Stomach (tissue), 9 donors: ENCODE data around the gene ENTPD6. TPM values are rescaled to one million over a fixed set of nuclear protein-coding genes. Genes with fewer than 3 reads are reported as not detected.

Experiments used
- DNase-seq, 2 donors: peaks; one replicate each; pipeline versions ENCODE4 v3.0.0 to v3.0.0-alpha.2; 2013 to 2019
- H3K27ac ChIP-seq, 5 donors: fragments of 200-600 bp in 4 of 5; sonication (generic) in 4 of 5; one replicate each; pipeline ENCODE4 v1.5.1; 2013 to 2019; ENCODE audit warnings: mild to moderate bottlenecking in 1 of 5, moderate library complexity in 1 of 5
- H3K27me3 ChIP-seq, 3 donors: fragments of 200-600 bp; sonication (generic); one replicate each; pipeline ENCODE4 v1.5.1; 2017 to 2019; ENCODE audit warnings: mixed run types in 1 of 3
- H3K36me3 ChIP-seq, 4 donors: fragments of 200-600 bp; sonication (generic); 1 replicate in 3 of 4; 2 replicates in 1 of 4; pipeline ENCODE4 v1.5.1; 2016 to 2019
- H3K4me1 ChIP-seq, 4 donors: fragments of 200-600 bp; sonication (generic); one replicate each; pipeline ENCODE4 v1.5.1; 2016 to 2019
- H3K4me3 ChIP-seq, 4 donors: fragments of 200-600 bp; sonication (generic) in 3 of 4; one replicate each; pipeline ENCODE4 v1.5.1; 2016 to 2019; ENCODE audit warnings: mild to moderate bottlenecking in 1 of 4
- H3K9me3 ChIP-seq, 4 donors: fragments of 200-600 bp; sonication (generic); one replicate each; pipeline ENCODE4 v1.5.1; 2016 to 2019
- EP300 ChIP-seq: sonication (generic); formaldehyde crosslinking; IDR thresholded peaks from one replicate; pipeline ENCODE4 v1.6.1; 2017; ENCODE audit warnings: antibody characterized with exemption
- POLR2A ChIP-seq, 4 donors: fragments of 450-650 bp; IDR thresholded peaks; one replicate each; pipeline ENCODE4 v1.6.1; 2016; ENCODE audit warnings: antibody characterized with exemption in 4 of 4, control low read depth in 2 of 4, mild to moderate bottlenecking in 1 of 4, moderate library complexity in 1 of 4
- POLR2AphosphoS5 ChIP-seq, 3 donors: sonication (generic); formaldehyde crosslinking; IDR thresholded peaks; one replicate each; pipeline ENCODE4 v1.6.1; 2016; ENCODE audit warnings: antibody characterized with exemption in 3 of 3
- WGBS, 5 donors: extraction: QIAGEN DNeasy Blood & Tissue Kit in 3 of 5; methylation state at CpG; one replicate each; pipeline versions ENCODE4 v1.1.5 to v1.1.7; 2013 to 2018; 5-methylcytosine and 5-hydroxymethylcytosine counted together
- intact Hi-C: fragments of 100-400 bp; cut with DNase I; formaldehyde crosslinking; loops from one replicate; pipeline ENCODE4 v1.15.1; 2023; ENCODE audit warnings: low total_unique reads
- polyA plus RNA-seq, 3 donors: library from polyadenylated mRNA; stranded (reverse); fragments of 200-250 nt; gene quantifications; one replicate each; pipeline ENCODE4 v1.2.3, GENCODE V29; 2013
- total RNA-seq, 5 donors: library from RNA; depleted of rRNA; stranded (reverse); fragments of >200 nt; gene quantifications; one replicate each; pipeline versions ENCODE4 v1.1.0 to v1.2.3, GENCODE V29; 2014 to 2016
- TF ChIP-seq, protein P1 (sequence below), 7 experiments: fragments of 450-650 bp in 4 of 7; fragments of 200-600 bp in 3 of 7; sonication (generic) in 3 of 7; IDR thresholded peaks; one replicate each; pipeline ENCODE4 v1.5.1; 2016 to 2019; ENCODE audit warnings: antibody characterized with exemption in 7 of 7, control low read depth in 2 of 7, mild to moderate bottlenecking in 1 of 7
- donor health status: healthy with polysubstance abuse.
- donor health status: Bipolar disorder and iron deficiency.
- donor health status: healthy.

The ENTPD6 gene
- total and polyA plus RNA-seq, 8 donors, result 38.5 to 110 (median 66.5) TPM

GRCh38 chr20:25218109-25218486 lies 22.6 kb downstream of the ENTPD6 start:
- TF ChIP-seq POLR2AphosphoS5 (IDR thresholded peaks at IDR 0.05), result no peak
- no peak for TF ChIP-seq EP300
- no peak for TF ChIP-seq POLR2A (IDR thresholded peaks at IDR 0.05)
- TF ChIP-seq, protein P1, sequence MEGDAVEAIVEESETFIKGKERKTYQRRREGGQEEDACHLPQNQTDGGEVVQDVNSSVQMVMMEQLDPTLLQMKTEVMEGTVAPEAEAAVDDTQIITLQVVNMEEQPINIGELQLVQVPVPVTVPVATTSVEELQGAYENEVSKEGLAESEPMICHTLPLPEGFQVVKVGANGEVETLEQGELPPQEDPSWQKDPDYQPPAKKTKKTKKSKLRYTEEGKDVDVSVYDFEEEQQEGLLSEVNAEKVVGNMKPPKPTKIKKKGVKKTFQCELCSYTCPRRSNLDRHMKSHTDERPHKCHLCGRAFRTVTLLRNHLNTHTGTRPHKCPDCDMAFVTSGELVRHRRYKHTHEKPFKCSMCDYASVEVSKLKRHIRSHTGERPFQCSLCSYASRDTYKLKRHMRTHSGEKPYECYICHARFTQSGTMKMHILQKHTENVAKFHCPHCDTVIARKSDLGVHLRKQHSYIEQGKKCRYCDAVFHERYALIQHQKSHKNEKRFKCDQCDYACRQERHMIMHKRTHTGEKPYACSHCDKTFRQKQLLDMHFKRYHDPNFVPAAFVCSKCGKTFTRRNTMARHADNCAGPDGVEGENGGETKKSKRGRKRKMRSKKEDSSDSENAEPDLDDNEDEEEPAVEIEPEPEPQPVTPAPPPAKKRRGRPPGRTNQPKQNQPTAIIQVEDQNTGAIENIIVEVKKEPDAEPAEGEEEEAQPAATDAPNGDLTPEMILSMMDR (IDR thresholded peaks at IDR 0.05), result no peak
- H3K9me3 ChIP-seq, result no peaks in the 10 kb centered on the region
- WGBS, 5 donors, result 86 to 92% (median 89%) methylated on average over 8 of the region's 8 CpGs
- peaks cover 45 to 98% (median 85%) of the 10 kb centered on the region in 4 donors for H3K36me3 ChIP-seq
- no peak overlapping the region for H3K4me3 ChIP-seq
- no peaks in the 10 kb centered on the region for H3K27me3 ChIP-seq
- intact Hi-C loops, result no loop called here
- no peak for DNase-seq
- H3K4me1 ChIP-seq, result peaks cover 0 to 9% (median 4%) of the 10 kb centered on the region in 4 donors
- no peak overlapping the region for H3K27ac ChIP-seq

- H3K9me3 ChIP-seq, result no peaks in the 10 kb centered on the region
- peak in 1 of 2 donors; percentile 17 for DNase-seq
- no peak for TF ChIP-seq EP300
- no peak for TF ChIP-seq POLR2AphosphoS5 (IDR thresholded peaks at IDR 0.05)
- TF ChIP-seq, protein P1 (IDR thresholded peaks at IDR 0.05), result no peak
- no peak for TF ChIP-seq POLR2A (IDR thresholded peaks at IDR 0.05)
- intact Hi-C loops, result no loop called here
- no peaks in the 10 kb centered on the region for H3K27me3 ChIP-seq
- H3K4me1 ChIP-seq, result peaks cover 0 to 13% (median 6%) of the 10 kb centered on the region in 4 donors
- H3K27ac ChIP-seq, result no peak overlapping the region
- H3K4me3 ChIP-seq, result no peak overlapping the region
- 79 to 91% (median 84%) methylated on average over 7 to 12 of the region's 12 CpGs for WGBS, 5 donors
- peaks cover 41 to 98% (median 81%) of the 10 kb centered on the region in 4 donors for H3K36me3 ChIP-seq
These were observed 23.0 kb downstream of the ENTPD6 start for GRCh38 chr20:25218492-25218891.

- H3K36me3 ChIP-seq, result peaks cover 34 to 95% (median 79%) of the 10 kb centered on the region in 4 donors
- intact Hi-C loops, result no loop called here
- H3K27me3 ChIP-seq, result no peaks in the 10 kb centered on the region
- 90 to 99% (median 94%) methylated on average over 6 to 7 of the region's 7 CpGs for WGBS, 5 donors
- H3K9me3 ChIP-seq, result no peaks in the 10 kb centered on the region
- no peak for DNase-seq
- TF ChIP-seq, protein P1 (IDR thresholded peaks at IDR 0.05), result no peak
- TF ChIP-seq EP300, result no peak
- TF ChIP-seq POLR2AphosphoS5 (IDR thresholded peaks at IDR 0.05), result no peak
- TF ChIP-seq POLR2A (IDR thresholded peaks at IDR 0.05), result no peak
- H3K4me3 ChIP-seq, result no peak overlapping the region
- H3K4me1 ChIP-seq, result peaks cover 0 to 13% (median 6%) of the 10 kb centered on the region in 4 donors
- H3K27ac ChIP-seq, result no peak overlapping the region
These were observed 23.9 kb downstream of the ENTPD6 start for GRCh38 chr20:25219365-25219764.

DNA sequence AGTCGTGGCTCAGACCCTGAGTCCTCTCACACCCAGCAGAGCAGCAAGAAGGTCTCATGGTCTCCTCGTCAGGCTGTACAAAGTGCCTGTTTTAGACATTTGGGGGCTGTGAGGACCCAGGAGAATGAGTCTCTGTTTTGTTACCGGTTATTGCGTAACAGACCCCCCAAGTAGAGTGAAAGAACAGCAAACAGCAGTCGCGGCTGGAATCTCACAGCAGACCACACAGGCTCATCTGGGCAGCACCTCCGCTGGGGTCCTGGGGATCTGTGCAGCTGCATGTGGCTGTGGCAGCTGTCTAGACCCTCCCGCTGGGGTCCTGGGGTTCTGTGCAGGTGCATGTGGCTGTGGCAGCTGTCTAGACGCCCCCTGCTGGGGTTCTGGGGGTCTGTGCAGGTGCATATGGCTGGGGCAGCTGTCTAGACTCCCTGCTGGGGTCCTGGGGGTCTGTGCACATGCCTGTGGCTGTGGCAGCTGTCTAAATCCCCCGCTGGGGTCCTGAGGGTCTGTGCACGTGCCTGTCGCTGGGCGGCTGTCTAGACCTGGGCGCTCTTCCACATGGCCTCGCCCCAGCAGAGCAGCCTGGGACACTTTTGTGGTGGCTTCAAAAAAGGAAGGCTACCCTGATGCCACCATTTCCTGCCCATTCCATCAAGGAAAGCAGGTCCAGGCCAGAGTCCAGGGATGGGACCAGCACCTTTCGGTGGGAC lies 24.7 kb downstream of the ENTPD6 start:
- WGBS, 5 donors, result 80 to 85% (median 82%) methylated on average over 8 to 16 of the region's 16 CpGs
- DNase-seq, result no peak
- no peaks in the 10 kb centered on the region for H3K9me3 ChIP-seq
- intact Hi-C loops, result no loop called here
- TF ChIP-seq, protein P1 (IDR thresholded peaks at IDR 0.05), result peak in 1 of 7 experiments; percentile 11
- TF ChIP-seq POLR2A (IDR thresholded peaks at IDR 0.05) (no peak), POLR2AphosphoS5 (IDR thresholded peaks at IDR 0.05) (no peak), EP300 (no peak)
- peaks cover 0 to 13% (median 6%) of the 10 kb centered on the region in 4 donors for H3K4me1 ChIP-seq
- H3K4me3 ChIP-seq, result no peak overlapping the region
- no peaks in the 10 kb centered on the region for H3K27me3 ChIP-seq
- peaks cover 32 to 91% (median 77%) of the 10 kb centered on the region in 4 donors for H3K36me3 ChIP-seq
- no peak overlapping the region for H3K27ac ChIP-seq
